Spleen (tissue), 11 donors: ENCODE data around the gene ELAVL2. TPM values are rescaled to one million over a fixed set of nuclear protein-coding genes. Genes with fewer than 3 reads are reported as not detected.

Experiments used
- DNase-seq: peaks from one replicate; pipeline ENCODE4 v3.0.0-alpha.2; 2020
- H3K27ac ChIP-seq, 8 donors: fragments of 200-600 bp; sonication (generic) in 7 of 8; 1 replicate in 4 of 8; 2 replicates in 4 of 8; pipeline versions ENCODE4 v1.5.0 to v1.8.0; 2016 to 2021; ENCODE audit warnings: inconsistent platforms in 4 of 8, mild to moderate bottlenecking in 4 of 8, moderate library complexity in 1 of 8
- H3K27me3 ChIP-seq, 7 donors: fragments of 200-600 bp; sonication (generic) in 6 of 7; replicated peaks in 1 of 7; 1 replicate in 4 of 7; 2 replicates in 3 of 7; pipeline versions ENCODE4 v1.5.0 to v1.8.0; 2016 to 2021; ENCODE audit warnings: inconsistent platforms in 3 of 7, mild to moderate bottlenecking in 1 of 7
- H3K36me3 ChIP-seq, 6 donors: fragments of 200-600 bp; sonication (generic) in 5 of 6; 1 replicate in 4 of 6; 2 replicates in 2 of 6; pipeline versions ENCODE4 v1.5.0 to v1.8.0; 2016 to 2021; ENCODE audit warnings: inconsistent platforms in 2 of 6
- H3K4me1 ChIP-seq, 6 donors: fragments of 200-600 bp; sonication (generic) in 5 of 6; 1 replicate in 3 of 6; 2 replicates in 3 of 6; pipeline versions ENCODE4 v1.5.0 to v1.8.0; 2016 to 2021; ENCODE audit warnings: inconsistent platforms in 3 of 6
- H3K4me3 ChIP-seq, 8 donors: fragments of 200-600 bp; sonication (generic) in 7 of 8; 1 replicate in 4 of 8; 2 replicates in 4 of 8; pipeline versions ENCODE4 v1.5.0 to v1.8.0; 2016 to 2021; ENCODE audit warnings: inconsistent platforms in 4 of 8, mild to moderate bottlenecking in 4 of 8, moderate library complexity in 2 of 8
- H3K9me3 ChIP-seq, 8 donors: fragments of 200-600 bp; sonication (generic) in 7 of 8; 1 replicate in 4 of 8; 2 replicates in 4 of 8; pipeline versions ENCODE4 v1.5.0 to v1.8.0; 2016 to 2021; ENCODE audit warnings: inconsistent platforms in 4 of 8
- POLR2A ChIP-seq, 3 donors: fragments of 450-650 bp; IDR thresholded peaks; one replicate each; pipeline ENCODE4 v1.5.1; 2017; ENCODE audit warnings: antibody characterized with exemption in 3 of 3, mild to moderate bottlenecking in 1 of 3
- POLR2AphosphoS5 ChIP-seq, 3 donors: sonication (generic); formaldehyde crosslinking; IDR thresholded peaks; one replicate each; pipeline ENCODE4 v1.5.1; 2017; ENCODE audit warnings: antibody characterized with exemption in 3 of 3
- WGBS, 5 donors: extraction: QIAGEN DNeasy Blood & Tissue Kit in 3 of 5; methylation state at CpG; one replicate each; pipeline versions ENCODE4 v1.1.5 to v1.1.7; 2013 to 2018; 5-methylcytosine and 5-hydroxymethylcytosine counted together
- intact Hi-C: fragments of 100-400 bp; cut with DNase I; formaldehyde crosslinking; loops from one replicate; pipeline ENCODE4 v1.15.0; 2023; ENCODE audit warnings: low total_unique reads
- polyA plus RNA-seq, 3 donors: library from polyadenylated mRNA; stranded (reverse); fragments of 200-250 nt; gene quantifications; one replicate each; pipeline ENCODE4 v1.2.1, GENCODE V29; 2013
- total RNA-seq, 7 donors: library from RNA; depleted of rRNA in 3 of 7; stranded (reverse); fragments of >200 nt in 3 of 7; fragmentation: NEBNext Ultra II Directional in 4 of 7; extraction: Animal tissue kit (Norgen Biotek cat#: 25700) in 4 of 7; gene quantifications; one replicate each; pipeline versions ENCODE4 v1.1.0 to v1.2.1, GENCODE V29; 2016 to 2021
- TF ChIP-seq, protein P1 (sequence below), 11 experiments: fragments of 200-600 bp in 7 of 11; fragments of 450-650 bp in 4 of 11; sonication (generic) in 4 of 11; IDR thresholded peaks in 8 of 11; conservative IDR thresholded peaks in 3 of 11; 1 replicate in 7 of 11; 2 replicates in 4 of 11; pipeline versions ENCODE4 v1.4.0 to v1.8.0; 2016 to 2021; ENCODE audit warnings: antibody characterized with exemption in 11 of 11, inconsistent platforms in 4 of 11, mild to moderate bottlenecking in 1 of 11
- donor health status: healthy with polysubstance abuse.
- donor health status: DM: no; HTN: no; CAD: no; lungs with moderate emphysema.
- donor health status: DM: no; HTN: no; CAD: no.
- donor health status: Bipolar disorder and iron deficiency.
- donor health status: healthy.
- donor health status: DM: no; HTN: no; CAD: no.
- donor health status: DM: yes; HTN: yes; CAD: no.

ELAVL2 gene
- total and polyA plus RNA-seq, 10 donors = 0.02 to 0.12 (median 0.03) TPM; not detected in 7

DNA sequence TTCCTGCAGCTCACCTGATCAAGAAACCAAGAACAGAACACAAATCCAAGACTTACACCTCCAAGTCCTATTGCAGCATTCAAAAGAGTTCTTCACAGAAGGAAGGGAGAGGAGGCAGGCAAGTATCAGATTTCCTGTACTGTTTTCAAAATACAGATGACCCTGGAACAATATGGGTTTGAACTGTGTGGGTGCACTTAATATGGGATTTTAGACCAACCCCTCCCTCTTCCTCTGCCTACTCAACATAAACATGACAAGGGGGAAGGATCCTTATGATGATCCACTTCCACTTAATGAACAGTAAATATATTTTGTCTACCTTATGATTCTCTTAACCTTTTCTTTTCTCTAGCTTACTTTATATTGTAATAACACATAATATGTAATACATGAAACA lies 104.6 kb downstream of the ELAVL2 start:
- no peak overlapping the region for H3K27ac ChIP-seq
- no peak overlapping the region for H3K4me3 ChIP-seq
- no peaks in the 10 kb centered on the region for H3K36me3 ChIP-seq
- no peaks in the 10 kb centered on the region for H3K27me3 ChIP-seq
- TF ChIP-seq POLR2A (IDR thresholded peaks at IDR 0.05) (no peak), POLR2AphosphoS5 (IDR thresholded peaks at IDR 0.05) (no peak)
- TF ChIP-seq, protein P1, sequence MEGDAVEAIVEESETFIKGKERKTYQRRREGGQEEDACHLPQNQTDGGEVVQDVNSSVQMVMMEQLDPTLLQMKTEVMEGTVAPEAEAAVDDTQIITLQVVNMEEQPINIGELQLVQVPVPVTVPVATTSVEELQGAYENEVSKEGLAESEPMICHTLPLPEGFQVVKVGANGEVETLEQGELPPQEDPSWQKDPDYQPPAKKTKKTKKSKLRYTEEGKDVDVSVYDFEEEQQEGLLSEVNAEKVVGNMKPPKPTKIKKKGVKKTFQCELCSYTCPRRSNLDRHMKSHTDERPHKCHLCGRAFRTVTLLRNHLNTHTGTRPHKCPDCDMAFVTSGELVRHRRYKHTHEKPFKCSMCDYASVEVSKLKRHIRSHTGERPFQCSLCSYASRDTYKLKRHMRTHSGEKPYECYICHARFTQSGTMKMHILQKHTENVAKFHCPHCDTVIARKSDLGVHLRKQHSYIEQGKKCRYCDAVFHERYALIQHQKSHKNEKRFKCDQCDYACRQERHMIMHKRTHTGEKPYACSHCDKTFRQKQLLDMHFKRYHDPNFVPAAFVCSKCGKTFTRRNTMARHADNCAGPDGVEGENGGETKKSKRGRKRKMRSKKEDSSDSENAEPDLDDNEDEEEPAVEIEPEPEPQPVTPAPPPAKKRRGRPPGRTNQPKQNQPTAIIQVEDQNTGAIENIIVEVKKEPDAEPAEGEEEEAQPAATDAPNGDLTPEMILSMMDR (IDR thresholded peaks at IDR 0.05 in 8 of 11, conservative IDR thresholded peaks at IDR 0.05 in 3 of 11) = no peak
- intact Hi-C loops = no loop called here
- no peaks in the 10 kb centered on the region for H3K4me1 ChIP-seq
- H3K9me3 ChIP-seq = no peaks in the 10 kb centered on the region
- no peak for DNase-seq

DNA sequence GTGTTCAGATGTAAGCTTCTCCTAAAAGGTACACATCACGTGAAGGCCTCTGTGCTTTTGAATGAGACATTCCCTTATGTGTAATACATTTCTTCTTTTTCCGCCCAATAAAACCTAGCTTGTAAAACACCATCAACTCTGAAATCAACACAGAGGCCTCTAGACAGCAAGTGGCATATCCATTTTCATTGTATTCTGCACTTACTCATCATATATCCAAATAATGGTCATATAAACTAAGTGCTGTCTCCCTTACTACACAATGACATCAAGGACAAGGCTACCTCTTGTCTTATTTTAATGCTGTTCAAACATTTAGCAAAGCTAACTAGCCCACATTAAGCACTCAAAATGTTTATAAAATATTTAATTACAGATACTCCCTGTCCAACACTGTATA lies 108.5 kb downstream of the ELAVL2 start:
- no peak overlapping the region for H3K27ac ChIP-seq
- no peak overlapping the region for H3K4me3 ChIP-seq
- peaks cover 0 to 3% (median 0%) of the 10 kb centered on the region in 8 donors for H3K9me3 ChIP-seq
- H3K27me3 ChIP-seq = no peaks in the 10 kb centered on the region
- H3K4me1 ChIP-seq = no peaks in the 10 kb centered on the region
- DNase-seq = no peak
- 82 to 93% (median 84%) methylated on average over 2 of the region's 2 CpGs for WGBS, 5 donors
- H3K36me3 ChIP-seq = no peaks in the 10 kb centered on the region
- TF ChIP-seq POLR2AphosphoS5 (IDR thresholded peaks at IDR 0.05) (no peak), POLR2A (IDR thresholded peaks at IDR 0.05) (no peak)
- TF ChIP-seq, protein P1 (IDR thresholded peaks at IDR 0.05 in 8 of 11, conservative IDR thresholded peaks at IDR 0.05 in 3 of 11) = no peak
- intact Hi-C loops = no loop called here

DNA sequence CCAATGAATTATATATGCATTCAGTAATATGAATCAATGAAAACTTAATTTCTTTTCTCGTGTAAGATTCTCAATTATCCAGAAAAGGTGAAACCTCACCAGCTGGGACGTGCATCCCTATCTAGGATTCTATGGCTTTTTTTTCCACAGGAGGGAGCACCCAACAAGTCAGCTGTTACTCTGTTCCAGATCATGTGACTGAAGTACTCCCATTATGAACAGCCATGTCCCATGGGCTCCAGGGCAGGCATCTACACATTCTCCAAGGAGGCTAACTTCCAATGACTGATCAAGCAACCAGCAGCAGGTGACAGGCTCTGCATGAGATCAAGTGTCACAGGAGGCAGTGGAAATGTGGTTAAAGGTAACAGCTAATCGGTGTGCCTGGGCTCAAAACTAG lies 118.8 kb downstream of the ELAVL2 start:
- Histone ChIP-seq H3K27me3 (no peaks in the 10 kb centered on the region), H3K4me1 (no peaks in the 10 kb centered on the region), H3K36me3 (no peaks in the 10 kb centered on the region), H3K9me3 (no peaks in the 10 kb centered on the region), H3K4me3 (no peak overlapping the region), H3K27ac (no peak overlapping the region)
- TF ChIP-seq POLR2AphosphoS5 (IDR thresholded peaks at IDR 0.05) (no peak), POLR2A (IDR thresholded peaks at IDR 0.05) (no peak)
- TF ChIP-seq, protein P1 (IDR thresholded peaks at IDR 0.05 in 8 of 11, conservative IDR thresholded peaks at IDR 0.05 in 3 of 11) = no peak
- intact Hi-C loops = no loop called here
- WGBS, 5 donors = 82 to 95% (median 85%) methylated on average over 3 of the region's 3 CpGs
- DNase-seq = no peak

DNA sequence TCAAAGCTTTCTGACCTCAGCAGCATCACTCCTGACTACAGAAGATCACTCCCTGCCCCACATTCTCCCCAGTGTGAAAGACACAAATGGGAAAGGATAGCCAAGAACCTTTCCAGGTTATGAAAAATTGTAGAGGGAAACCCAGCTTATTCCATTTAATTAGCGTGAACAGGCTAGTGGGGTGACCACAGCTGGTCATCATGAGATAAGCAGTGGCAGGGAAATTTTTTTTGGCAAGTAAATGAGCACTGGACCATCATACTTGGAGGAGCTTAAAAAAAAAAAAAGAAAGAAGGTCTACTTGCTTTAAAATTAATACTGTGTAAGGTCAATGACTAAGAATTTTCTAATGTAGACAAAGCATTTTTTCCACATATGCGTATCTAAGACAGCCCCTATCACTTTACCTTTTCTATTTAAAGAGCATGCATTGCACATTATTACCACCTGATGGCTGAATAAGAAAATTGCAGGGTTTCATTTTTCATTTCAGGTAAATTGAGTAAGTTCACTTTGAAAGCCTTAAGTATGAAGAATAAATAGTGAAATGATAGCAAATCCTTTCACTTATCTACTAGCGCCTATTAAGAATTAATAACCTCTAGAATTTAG lies 123.6 kb downstream of the ELAVL2 start:
- intact Hi-C loops = no loop called here
- WGBS, 5 donors = 84 to 95% (median 88%) methylated on average over 3 of the region's 3 CpGs

More for the DNA sequence above, 123.6 kb downstream of the ELAVL2 start:
- no peak for DNase-seq
- Histone ChIP-seq H3K27ac (no peak overlapping the region), H3K4me3 (no peak overlapping the region), H3K4me1 (no peaks in the 10 kb centered on the region), H3K9me3 (no peaks in the 10 kb centered on the region), H3K36me3 (no peaks in the 10 kb centered on the region), H3K27me3 (no peaks in the 10 kb centered on the region)
- TF ChIP-seq POLR2A (IDR thresholded peaks at IDR 0.05) (no peak), POLR2AphosphoS5 (IDR thresholded peaks at IDR 0.05) (no peak)
